GM21360 (cell line): ENCODE results near the gene ADARB1.

ENCODE experiments used
- ATAC-seq: cut with Tn5 transposase; IDR thresholded peaks from one replicate; pipeline ENCODE4 v1.9.1; 2021; ENCODE audit warnings: mild to moderate bottlenecking, moderate library complexity; ENCODE audit not compliant: unreplicated experiment

ADARB1 gene

GRCh38 chr21:45259206-45259840 is 184.9 kb downstream of the ADARB1 start:
- ATAC-seq = no peak

DNA sequence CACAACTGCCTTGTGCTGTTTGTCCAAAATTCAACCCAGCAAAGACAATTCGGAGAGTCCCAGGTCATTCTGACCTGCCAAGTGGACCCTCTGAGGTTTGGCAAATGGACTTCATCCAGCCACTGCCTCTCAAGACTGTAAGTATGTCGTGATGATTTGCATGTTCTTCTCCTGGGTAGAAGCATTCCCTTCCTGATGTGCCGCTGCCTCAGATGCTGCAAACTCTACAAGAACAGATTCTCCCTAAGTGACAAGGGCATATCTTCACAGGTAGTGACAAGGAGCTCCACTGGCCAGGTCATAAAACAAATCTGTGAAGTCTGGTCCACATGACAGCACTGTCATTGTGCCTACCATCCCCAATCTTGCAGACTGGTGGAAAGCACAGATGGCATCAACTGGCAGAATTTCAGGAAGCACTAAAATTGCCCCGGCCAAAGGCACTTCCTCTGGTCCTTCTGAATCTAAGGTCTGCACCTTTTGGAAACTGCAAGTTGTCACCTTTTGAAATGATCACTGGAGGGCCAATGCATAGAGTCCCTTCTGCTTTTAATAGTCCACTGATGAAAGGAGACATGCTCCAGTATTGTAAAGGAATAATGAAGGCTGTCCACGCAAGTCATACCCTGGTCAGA is 185.9 kb downstream of the ADARB1 start:
- ATAC-seq = no peak

DNA sequence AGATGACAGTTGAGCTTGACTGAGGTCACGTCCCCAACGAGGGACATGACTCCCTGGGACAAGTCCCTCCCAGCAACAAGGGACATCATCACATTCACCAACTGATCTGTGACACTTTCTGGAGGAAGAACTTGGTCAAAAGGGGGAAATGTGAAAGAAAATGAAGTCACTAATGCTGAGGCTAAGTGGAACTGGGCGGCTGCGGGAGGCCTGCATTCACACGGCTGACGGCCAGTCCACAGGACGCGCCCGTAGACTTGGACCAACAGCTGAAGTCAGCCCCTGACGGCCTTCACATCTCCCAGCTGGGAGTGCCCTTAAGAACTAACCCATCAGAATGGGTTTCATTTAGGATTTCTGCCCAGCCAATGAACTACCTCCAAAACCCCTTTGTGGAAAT is 186.7 kb downstream of the ADARB1 start:
- ATAC-seq = no peak

- ATAC-seq = no peak
These were observed 187.7 kb downstream of the ADARB1 start for GRCh38 chr21:45262041-45262581.

DNA sequence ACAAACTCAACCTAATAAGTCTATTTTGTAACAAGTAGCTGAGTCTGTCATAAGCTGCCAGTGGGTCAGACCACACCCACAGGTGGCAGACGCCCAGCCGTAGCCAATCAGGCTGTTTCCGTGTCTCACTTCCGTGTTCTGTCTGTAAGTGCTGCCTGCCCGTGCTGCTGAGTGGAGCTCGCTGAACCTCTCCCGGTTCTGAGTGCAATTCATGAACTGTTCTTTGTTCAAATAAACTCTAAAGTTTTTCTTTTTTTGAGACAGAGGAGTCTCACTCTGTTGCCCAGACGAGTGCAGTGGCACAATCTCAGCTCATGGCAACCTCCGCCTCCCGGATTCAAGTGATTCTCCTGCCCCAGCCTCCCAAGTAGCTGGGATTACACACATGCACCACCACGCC is 188.2 kb downstream of the ADARB1 start:
- no peak for ATAC-seq

DNA sequence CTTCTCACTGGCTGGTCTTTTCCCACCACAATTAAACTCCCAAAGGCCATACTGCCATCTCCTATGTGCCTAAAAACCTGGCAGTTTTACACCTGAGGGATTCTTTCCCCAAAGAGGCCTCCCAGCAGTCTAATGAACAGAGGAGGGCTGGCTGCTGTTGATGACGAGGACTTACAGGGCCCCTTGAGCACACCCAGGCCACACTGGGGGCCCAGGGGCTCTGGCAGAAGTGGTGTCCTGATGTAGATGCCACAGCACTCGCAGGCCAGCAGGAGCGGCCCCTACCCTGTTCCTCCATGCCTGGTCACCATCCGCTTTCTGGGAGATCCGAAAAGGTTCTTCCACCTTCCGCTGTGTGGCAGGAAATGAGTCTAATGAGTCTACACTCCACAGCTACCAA is 189.2 kb downstream of the ADARB1 start:
- ATAC-seq = no peak

DNA sequence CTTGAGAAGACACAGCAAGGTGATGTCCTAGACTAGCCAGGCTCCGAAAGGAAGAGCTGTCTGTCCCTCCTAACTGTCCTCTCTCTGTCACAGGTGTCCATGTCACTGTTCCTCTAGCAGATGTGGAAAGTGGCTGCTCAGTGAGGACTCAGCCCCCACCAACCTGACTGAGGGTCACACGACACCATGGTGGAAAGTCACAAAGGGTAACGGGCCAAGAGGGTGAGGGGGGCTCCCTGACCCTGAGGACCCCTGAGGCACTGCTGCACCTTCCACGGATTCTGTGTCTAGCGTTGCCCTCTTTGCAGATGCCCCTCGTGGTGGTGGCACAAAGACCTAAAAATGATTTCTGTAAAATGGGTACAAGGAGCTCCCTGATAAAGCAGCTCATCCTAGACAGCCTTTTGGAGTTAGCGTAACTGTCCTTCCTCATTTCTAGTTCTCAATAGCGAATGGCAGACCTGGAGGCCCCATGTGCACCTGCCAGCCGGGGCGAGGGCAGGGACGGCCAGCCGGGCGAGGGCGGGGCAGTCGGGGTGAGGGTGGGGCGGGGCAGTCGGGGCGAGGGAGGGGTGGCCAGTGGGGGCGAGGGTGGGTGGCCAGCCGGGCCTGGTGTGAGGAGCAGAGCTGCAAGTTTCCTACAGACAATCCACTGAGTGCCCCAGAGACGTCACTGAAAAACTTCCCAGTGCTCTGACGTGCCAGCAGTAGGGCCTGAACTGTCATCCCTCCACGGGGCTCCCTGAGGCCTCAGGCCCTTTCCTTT is 189.9 kb downstream of the ADARB1 start:
- ATAC-seq = no peak

GRCh38 chr21:45264912-45265515 is 190.6 kb downstream of the ADARB1 start:
- ATAC-seq = no peak

GRCh38 chr21:45265721-45266517 is 191.5 kb downstream of the ADARB1 start:
- ATAC-seq = no peak

GRCh38 chr21:45266518-45267389 is 192.4 kb downstream of the ADARB1 start:
- no peak for ATAC-seq

DNA sequence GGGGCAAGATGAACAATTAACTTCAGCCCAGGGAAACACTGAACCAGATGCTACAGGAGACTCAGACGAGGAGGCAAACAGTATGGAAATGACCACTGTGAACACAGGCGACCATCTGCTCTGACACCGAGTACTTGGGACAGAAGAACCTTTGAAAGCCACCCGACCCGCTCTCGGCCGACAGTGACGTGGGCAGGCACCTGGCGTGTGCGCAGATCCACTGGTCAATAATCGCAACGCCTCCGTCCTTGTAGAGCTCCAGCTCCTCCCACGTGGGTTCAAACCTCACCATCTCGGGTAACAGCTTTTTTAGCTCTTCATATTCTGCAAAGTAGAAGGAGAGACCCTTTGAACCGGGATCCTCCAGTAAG is 193.0 kb downstream of the ADARB1 start:
- ATAC-seq = no peak

DNA sequence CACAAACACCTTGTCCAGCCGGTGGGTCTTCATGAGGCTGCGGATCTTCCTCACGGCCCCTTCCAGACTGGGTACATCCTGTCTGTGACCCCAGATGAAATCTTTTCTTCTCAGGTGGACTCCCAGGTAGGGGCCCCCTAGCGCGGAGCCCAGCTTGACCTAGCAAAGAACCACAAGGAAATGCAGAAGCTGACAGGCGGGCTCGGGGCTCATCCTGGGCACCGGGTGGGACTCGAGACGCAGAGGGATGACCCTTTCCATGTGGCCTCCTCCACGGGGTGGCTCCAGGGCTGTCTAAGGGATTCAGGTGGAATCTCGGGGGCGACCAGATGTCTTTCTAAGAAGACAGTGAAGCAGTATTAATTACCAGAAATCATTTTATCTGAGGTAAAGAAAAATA is 195.5 kb downstream of the ADARB1 start:
- no peak for ATAC-seq

GRCh38 chr21:45270306-45270821 is 196.0 kb downstream of the ADARB1 start:
- ATAC-seq = no peak
